ENCODE data around the gene COL1A1.

GRCh38 chr17:50170662-50171370, 30.6 kb downstream of the COL1A1 start:
- TF ChIP-seq POLR2A (IDR thresholded peaks at IDR 0.05) (no peak), CTCF (IDR thresholded peaks at IDR 0.05) (no peak)

Measured in lower leg skin (tissue), 3 donors.